ENCODE measurements around the gene LMNB1.
"Not testable (repeated sequence)": the region's sequence is repeated elsewhere in the genome, so short reads cannot be mapped to it uniquely, and the experiment has no call there.

LMNB1 gene

DNA sequence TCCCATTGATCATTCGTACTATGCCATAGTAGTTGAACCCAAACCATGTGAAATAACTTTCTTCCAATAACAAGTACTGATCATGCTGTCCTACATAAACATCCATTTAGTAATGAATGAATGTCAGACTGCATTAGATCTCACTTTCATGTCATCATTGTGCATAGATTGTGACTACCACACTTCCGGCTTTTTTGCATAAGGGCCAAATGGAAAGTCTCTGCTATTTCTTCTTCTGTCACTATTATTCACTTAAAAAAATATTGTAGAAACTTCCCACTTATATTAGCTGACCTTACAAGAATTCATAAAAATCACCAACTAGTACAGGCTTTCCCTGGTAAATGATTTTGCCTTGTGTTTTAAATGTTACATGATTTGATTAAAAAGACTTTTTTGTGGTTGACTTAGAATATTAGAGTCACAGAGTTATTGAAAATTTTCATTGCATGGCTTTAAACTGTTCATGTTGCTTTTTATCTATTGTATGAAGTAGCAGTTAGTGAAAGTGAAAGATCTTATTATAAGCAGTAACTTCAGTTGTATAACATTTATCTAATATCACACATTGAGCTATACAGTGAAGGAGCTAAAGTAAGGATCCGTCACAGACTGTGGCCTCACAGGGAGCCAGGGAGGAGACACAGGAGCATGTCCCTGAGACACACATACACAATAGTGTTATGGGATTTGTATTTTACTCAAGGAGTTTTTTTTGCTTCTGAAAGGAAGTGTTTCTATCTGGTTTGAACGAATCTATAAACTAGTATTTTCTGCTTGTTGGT lies 33.9 kb downstream of the LMNB1 start:
- no peaks in the 10 kb centered on the region for H3K9me3 ChIP-seq (ENCODE audit: control insufficient read depth in 1 of 2, low read length in 2 of 2)
- no peak overlapping the region for H3K4me3 ChIP-seq (ENCODE audit: low read depth in 1 of 2, low read length in 2 of 2)
- no peaks in the 10 kb centered on the region for H3K4me1 ChIP-seq (ENCODE audit: control insufficient read depth in 1 of 2, insufficient read depth in 2 of 2, low read length in 2 of 2)
- peak overlapping the region; percentile 40 for H3K27ac ChIP-seq (ENCODE audit: low read length)
- peaks cover 0 to 5% of the 10 kb centered on the region in 2 donors for H3K36me3 ChIP-seq (ENCODE audit: control insufficient read depth in 1 of 2, insufficient read depth in 2 of 2, low read length in 2 of 2)
- no peaks in the 10 kb centered on the region for H3K27me3 ChIP-seq (ENCODE audit: low read depth, low read length)

DNA sequence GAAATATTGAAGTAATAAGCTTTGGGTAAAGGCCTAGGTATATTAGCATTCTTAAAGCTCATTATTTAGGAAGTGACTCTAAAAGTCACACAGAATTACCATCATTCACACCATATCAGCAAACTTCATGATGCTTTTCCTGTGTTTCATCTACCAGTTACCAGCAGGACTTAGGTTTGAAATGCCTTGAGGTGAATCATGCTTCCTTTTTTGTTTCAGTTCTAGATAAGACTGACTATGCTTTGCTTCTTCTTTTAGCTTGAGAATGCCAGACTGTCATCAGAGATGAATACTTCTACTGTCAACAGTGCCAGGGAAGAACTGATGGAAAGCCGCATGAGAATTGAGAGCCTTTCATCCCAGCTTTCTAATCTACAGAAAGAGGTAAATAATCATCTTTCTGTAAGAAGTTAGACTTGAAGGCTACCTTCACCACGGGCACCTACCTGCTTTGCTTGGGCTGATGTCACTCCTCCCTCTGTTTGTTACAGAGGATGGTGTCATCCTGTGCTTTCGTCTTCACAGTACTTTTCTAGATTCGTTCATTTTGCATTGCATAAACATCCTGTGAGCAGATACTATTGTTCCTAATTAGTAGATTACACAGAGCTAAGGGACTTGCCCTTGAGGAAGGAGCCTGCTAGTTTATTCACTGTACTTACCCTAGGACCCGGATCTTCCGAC lies 34.7 kb downstream of the LMNB1 start:
- H3K9me3 ChIP-seq (ENCODE audit: control insufficient read depth in 1 of 2, low read length in 2 of 2), result no peaks in the 10 kb centered on the region

GRCh38 chr5:126812199-126812570 lies 35.2 kb downstream of the LMNB1 start:
- Histone ChIP-seq H3K4me1 (ENCODE audit: control insufficient read depth in 1 of 2, insufficient read depth in 2 of 2, low read length in 2 of 2) (no peaks in the 10 kb centered on the region), H3K27ac (ENCODE audit: low read length) (peak overlapping the region; percentile 10), H3K4me3 (ENCODE audit: low read depth in 1 of 2, low read length in 2 of 2) (no peak overlapping the region), H3K27me3 (ENCODE audit: low read depth, low read length) (no peaks in the 10 kb centered on the region), H3K9me3 (ENCODE audit: control insufficient read depth in 1 of 2, low read length in 2 of 2) (no peaks in the 10 kb centered on the region), H3K36me3 (ENCODE audit: control insufficient read depth in 1 of 2, insufficient read depth in 2 of 2, low read length in 2 of 2) (peaks cover 0 to 2% of the 10 kb centered on the region in 2 donors)

More for the DNA sequence above, 34.7 kb downstream of the LMNB1 start:
- Histone ChIP-seq H3K27ac (ENCODE audit: low read length) (peak overlapping the region; percentile 40), H3K27me3 (ENCODE audit: low read depth, low read length) (no peaks in the 10 kb centered on the region), H3K36me3 (ENCODE audit: control insufficient read depth in 1 of 2, insufficient read depth in 2 of 2, low read length in 2 of 2) (peaks cover 0 to 2% of the 10 kb centered on the region in 2 donors), H3K4me3 (ENCODE audit: low read depth in 1 of 2, low read length in 2 of 2) (no peak overlapping the region), H3K4me1 (ENCODE audit: control insufficient read depth in 1 of 2, insufficient read depth in 2 of 2, low read length in 2 of 2) (no peaks in the 10 kb centered on the region)

- not testable (repeated sequence) for H3K27me3 ChIP-seq (ENCODE audit: low read depth, low read length); H3K4me1 ChIP-seq (ENCODE audit: control insufficient read depth in 1 of 2, insufficient read depth in 2 of 2, low read length in 2 of 2); H3K27ac ChIP-seq (ENCODE audit: low read length); H3K9me3 ChIP-seq (ENCODE audit: control insufficient read depth in 1 of 2, low read length in 2 of 2); H3K4me3 ChIP-seq (ENCODE audit: low read depth in 1 of 2, low read length in 2 of 2); H3K36me3 ChIP-seq (ENCODE audit: control insufficient read depth in 1 of 2, insufficient read depth in 2 of 2, low read length in 2 of 2)
Measured at GRCh38 chr5:126813799-126814198, 36.9 kb downstream of the LMNB1 start.

GRCh38 chr5:126814721-126815404 lies 37.9 kb downstream of the LMNB1 start:
- Histone ChIP-seq H3K4me1 (ENCODE audit: control insufficient read depth in 1 of 2, insufficient read depth in 2 of 2, low read length in 2 of 2) (no peaks in the 10 kb centered on the region), H3K4me3 (ENCODE audit: low read depth in 1 of 2, low read length in 2 of 2) (no peak overlapping the region), H3K36me3 (ENCODE audit: control insufficient read depth in 1 of 2, insufficient read depth in 2 of 2, low read length in 2 of 2) (peaks cover 0 to 2% of the 10 kb centered on the region in 2 donors), H3K9me3 (ENCODE audit: control insufficient read depth in 1 of 2, low read length in 2 of 2) (no peaks in the 10 kb centered on the region), H3K27ac (ENCODE audit: low read length) (no peak overlapping the region), H3K27me3 (ENCODE audit: low read depth, low read length) (no peaks in the 10 kb centered on the region)

- no peak overlapping the region for H3K4me3 ChIP-seq (ENCODE audit: low read depth in 1 of 2, low read length in 2 of 2)
- no peaks in the 10 kb centered on the region for H3K36me3 ChIP-seq (ENCODE audit: control insufficient read depth in 1 of 2, insufficient read depth in 2 of 2, low read length in 2 of 2)
- no peaks in the 10 kb centered on the region for H3K9me3 ChIP-seq (ENCODE audit: control insufficient read depth in 1 of 2, low read length in 2 of 2)
- H3K27me3 ChIP-seq (ENCODE audit: low read depth, low read length), result no peaks in the 10 kb centered on the region
- H3K27ac ChIP-seq (ENCODE audit: low read length), result no peak overlapping the region
- H3K4me1 ChIP-seq (ENCODE audit: control insufficient read depth in 1 of 2, insufficient read depth in 2 of 2, low read length in 2 of 2), result no peaks in the 10 kb centered on the region
Measured at GRCh38 chr5:126816649-126817048, 39.7 kb downstream of the LMNB1 start.

DNA sequence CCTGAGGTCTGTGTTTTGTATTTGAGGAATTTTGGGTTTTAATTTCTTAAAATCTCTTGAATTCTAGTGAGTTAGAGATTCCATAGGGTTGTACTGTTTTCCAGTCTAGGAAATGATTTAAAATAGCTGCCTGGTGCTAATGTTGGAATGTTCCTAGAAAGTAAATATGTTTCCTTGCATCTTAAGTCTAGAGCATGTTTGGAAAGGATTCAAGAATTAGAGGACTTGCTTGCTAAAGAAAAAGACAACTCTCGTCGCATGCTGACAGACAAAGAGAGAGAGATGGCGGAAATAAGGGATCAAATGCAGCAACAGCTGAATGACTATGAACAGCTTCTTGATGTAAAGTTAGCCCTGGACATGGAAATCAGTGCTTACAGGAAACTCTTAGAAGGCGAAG lies 41.8 kb downstream of the LMNB1 start:
- Histone ChIP-seq H3K27me3 (ENCODE audit: low read depth, low read length) (no peaks in the 10 kb centered on the region), H3K4me1 (ENCODE audit: control insufficient read depth in 1 of 2, insufficient read depth in 2 of 2, low read length in 2 of 2) (no peaks in the 10 kb centered on the region), H3K27ac (ENCODE audit: low read length) (no peak overlapping the region), H3K9me3 (ENCODE audit: control insufficient read depth in 1 of 2, low read length in 2 of 2) (no peaks in the 10 kb centered on the region), H3K36me3 (ENCODE audit: control insufficient read depth in 1 of 2, insufficient read depth in 2 of 2, low read length in 2 of 2) (no peaks in the 10 kb centered on the region), H3K4me3 (ENCODE audit: low read depth in 1 of 2, low read length in 2 of 2) (no peak overlapping the region)

- Histone ChIP-seq H3K9me3 (ENCODE audit: control insufficient read depth in 1 of 2, low read length in 2 of 2) (no peaks in the 10 kb centered on the region), H3K36me3 (ENCODE audit: control insufficient read depth in 1 of 2, insufficient read depth in 2 of 2, low read length in 2 of 2) (no peaks in the 10 kb centered on the region), H3K4me1 (ENCODE audit: control insufficient read depth in 1 of 2, insufficient read depth in 2 of 2, low read length in 2 of 2) (no peaks in the 10 kb centered on the region), H3K27ac (ENCODE audit: low read length) (no peak overlapping the region), H3K4me3 (ENCODE audit: low read depth in 1 of 2, low read length in 2 of 2) (no peak overlapping the region), H3K27me3 (ENCODE audit: low read depth, low read length) (no peaks in the 10 kb centered on the region)
Measured at GRCh38 chr5:126819253-126819652, 42.3 kb downstream of the LMNB1 start.

GRCh38 chr5:126826619-126827215 lies 49.8 kb downstream of the LMNB1 start:
- H3K36me3 ChIP-seq (ENCODE audit: control insufficient read depth in 1 of 2, insufficient read depth in 2 of 2, low read length in 2 of 2), result peaks cover 0 to 6% of the 10 kb centered on the region in 2 donors
- H3K4me3 ChIP-seq (ENCODE audit: low read depth in 1 of 2, low read length in 2 of 2), result no peak overlapping the region
- H3K27me3 ChIP-seq (ENCODE audit: low read depth, low read length), result no peaks in the 10 kb centered on the region
- H3K9me3 ChIP-seq (ENCODE audit: control insufficient read depth in 1 of 2, low read length in 2 of 2), result no peaks in the 10 kb centered on the region
- H3K4me1 ChIP-seq (ENCODE audit: control insufficient read depth in 1 of 2, insufficient read depth in 2 of 2, low read length in 2 of 2), result no peaks in the 10 kb centered on the region
- no peak overlapping the region for H3K27ac ChIP-seq (ENCODE audit: low read length)

DNA sequence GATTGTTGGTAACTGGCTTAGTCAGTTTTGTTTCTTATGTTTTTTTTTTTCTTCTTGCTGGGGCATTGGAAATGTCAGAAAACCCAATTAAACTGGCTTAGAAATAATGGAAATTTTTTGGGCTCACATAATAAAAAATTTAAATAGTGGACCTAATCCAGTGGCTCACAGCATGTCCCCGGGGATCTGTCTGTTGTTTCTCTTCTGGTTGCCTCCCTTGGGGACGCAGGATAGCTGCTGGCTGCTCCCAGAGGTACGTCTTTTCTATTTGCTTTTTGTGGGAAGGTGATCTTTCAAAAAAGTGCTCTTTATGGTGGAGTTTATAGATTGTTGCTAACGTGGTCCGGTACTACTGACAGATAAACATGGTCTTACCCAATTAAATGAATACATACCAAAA lies 52.2 kb downstream of the LMNB1 start:
- Histone ChIP-seq H3K36me3 (ENCODE audit: control insufficient read depth in 1 of 2, insufficient read depth in 2 of 2, low read length in 2 of 2) (peaks cover 0 to 6% of the 10 kb centered on the region in 2 donors), H3K4me3 (ENCODE audit: low read depth in 1 of 2, low read length in 2 of 2) (no peak overlapping the region), H3K4me1 (ENCODE audit: control insufficient read depth in 1 of 2, insufficient read depth in 2 of 2, low read length in 2 of 2) (no peaks in the 10 kb centered on the region), H3K27me3 (ENCODE audit: low read depth, low read length) (no peaks in the 10 kb centered on the region), H3K27ac (ENCODE audit: low read length) (no peak overlapping the region), H3K9me3 (ENCODE audit: control insufficient read depth in 1 of 2, low read length in 2 of 2) (no peaks in the 10 kb centered on the region)

DNA sequence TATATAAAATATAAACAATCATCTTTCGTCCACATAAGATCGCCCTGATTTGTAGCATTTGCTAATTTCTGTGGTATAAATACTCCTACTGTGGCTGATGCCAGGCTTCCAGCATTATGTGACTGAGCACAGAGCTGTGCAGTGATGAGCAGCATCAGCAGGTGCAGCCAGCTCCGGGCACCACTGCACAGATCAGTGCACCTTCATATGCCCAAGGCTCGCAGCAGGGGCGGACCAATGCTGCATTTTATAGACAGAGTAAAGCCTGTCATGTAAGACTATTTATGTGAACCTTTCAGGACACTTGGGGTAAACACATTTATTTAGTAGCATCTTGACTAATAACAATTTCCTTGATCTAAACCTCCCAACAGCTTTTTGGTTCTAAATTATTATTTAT lies 53.1 kb downstream of the LMNB1 start:
- Histone ChIP-seq H3K4me3 (ENCODE audit: low read depth in 1 of 2, low read length in 2 of 2) (no peak overlapping the region), H3K9me3 (ENCODE audit: control insufficient read depth in 1 of 2, low read length in 2 of 2) (no peaks in the 10 kb centered on the region), H3K27me3 (ENCODE audit: low read depth, low read length) (no peaks in the 10 kb centered on the region), H3K36me3 (ENCODE audit: control insufficient read depth in 1 of 2, insufficient read depth in 2 of 2, low read length in 2 of 2) (peaks cover 0 to 6% of the 10 kb centered on the region in 2 donors), H3K4me1 (ENCODE audit: control insufficient read depth in 1 of 2, insufficient read depth in 2 of 2, low read length in 2 of 2) (no peaks in the 10 kb centered on the region), H3K27ac (ENCODE audit: low read length) (no peak overlapping the region)
